IPS-NIHi11 (cell line): ENCODE data around the gene MYH16.
"Not testable (repeated sequence)": the region's sequence is repeated elsewhere in the genome, so short reads cannot be mapped to it uniquely, and the experiment has no call there.

ENCODE experiments used
- DNase-seq: peaks from one replicate; pipeline ENCODE4 v3.0.0; 2012; ENCODE audit warnings: mixed read lengths, low spot score

Gene MYH16

GRCh38 chr7:99305473-99306260, 33.0 kb downstream of the MYH16 start:
- DNase-seq = no peak

GRCh38 chr7:99308461-99309074, 35.9 kb downstream of the MYH16 start:
- DNase-seq = no peak

- no peak for DNase-seq
Observed at GRCh38 chr7:99309111-99309510, 36.5 kb downstream of the MYH16 start.

- DNase-seq = no peak
Observed at GRCh38 chr7:99310004-99310403, 37.4 kb downstream of the MYH16 start.

- DNase-seq = no peak
Observed at GRCh38 chr7:99311702-99312101, 39.1 kb downstream of the MYH16 start.

GRCh38 chr7:99312316-99313203, 39.9 kb downstream of the MYH16 start:
- peak; percentile 81 for DNase-seq

GRCh38 chr7:99313204-99313573, 40.5 kb downstream of the MYH16 start:
- no peak for DNase-seq

GRCh38 chr7:99314504-99314903, 41.9 kb downstream of the MYH16 start:
- no peak for DNase-seq

- no peak for DNase-seq
Observed at GRCh38 chr7:99320371-99320770, 47.7 kb downstream of the MYH16 start.

- not testable (repeated sequence) for DNase-seq
Observed at GRCh38 chr7:99322659-99323058, 50.0 kb downstream of the MYH16 start.

GRCh38 chr7:99324559-99324958, 51.9 kb downstream of the MYH16 start:
- DNase-seq = no peak

- peak; percentile 31 for DNase-seq
Observed at GRCh38 chr7:99325001-99325493, 52.4 kb downstream of the MYH16 start.

GRCh38 chr7:99325592-99326407, 53.2 kb downstream of the MYH16 start, which contains the start of gene ARPC1A:
Gene ARPC1A, plus strand, starts transcription at chr7:99325898. Its CDS starts 7,456 bp downstream, at chr7:99333354.
- DNase-seq = peak; percentile 98

- no peak for DNase-seq
Observed at GRCh38 chr7:99326408-99326782, 53.8 kb downstream of the MYH16 start.

GRCh38 chr7:99330314-99330961, 57.8 kb downstream of the MYH16 start:
- DNase-seq = not testable (repeated sequence)

- no peak for DNase-seq
Observed at GRCh38 chr7:99331002-99331401, 58.4 kb downstream of the MYH16 start.

GRCh38 chr7:99339595-99339994, 67.0 kb downstream of the MYH16 start:
- no peak for DNase-seq

GRCh38 chr7:99340659-99341058, 68.0 kb downstream of the MYH16 start:
- DNase-seq = no peak

GRCh38 chr7:99344061-99344647, 71.5 kb downstream of the MYH16 start:
- no peak for DNase-seq

- DNase-seq = not testable (repeated sequence)
Observed at GRCh38 chr7:99350641-99351040, 78.0 kb downstream of the MYH16 start.

GRCh38 chr7:99352247-99352646, 79.6 kb downstream of the MYH16 start:
- DNase-seq = no peak
